Right ventricle myocardium inferior (tissue), 1 donor: ENCODE results near the gene FAM13A. TPM values are rescaled to one million over a fixed set of nuclear protein-coding genes. Genes with fewer than 3 reads are reported as not detected.
"Not testable (repeated sequence)": the region's sequence is repeated elsewhere in the genome, so short reads cannot be mapped to it uniquely, and the experiment has no call there.

Experiments
- ATAC-seq: fragments of 200-7000 bp; cut with Tn5 transposase; one replicate; pipeline ENCODE4 v1.9.1; 2020; ENCODE audit warnings: mild to moderate bottlenecking, moderate library complexity
- DNase-seq: peaks from one replicate; pipeline ENCODE4 v3.0.0; 2021; ENCODE audit errors: missing footprints
- intact Hi-C: fragments of 100-400 bp; cut with DNase I; formaldehyde crosslinking; loops from one replicate; pipeline ENCODE4 v1.11.0; 2022
- total RNA-seq: library from RNA; stranded (reverse); fragmentation: NEBNext Ultra II Directional; extraction: Animal tissue kit (Norgen Biotek cat#: 25700); gene quantifications from one replicate; pipeline ENCODE4 v1.2.1, GENCODE V29; 2021
- donor health status: DM: no; HTN: yes; CAD: no; lungs with severe emphysema.

The FAM13A gene
- total RNA-seq, 1 donor from 2014 or later: 17.3 TPM

DNA sequence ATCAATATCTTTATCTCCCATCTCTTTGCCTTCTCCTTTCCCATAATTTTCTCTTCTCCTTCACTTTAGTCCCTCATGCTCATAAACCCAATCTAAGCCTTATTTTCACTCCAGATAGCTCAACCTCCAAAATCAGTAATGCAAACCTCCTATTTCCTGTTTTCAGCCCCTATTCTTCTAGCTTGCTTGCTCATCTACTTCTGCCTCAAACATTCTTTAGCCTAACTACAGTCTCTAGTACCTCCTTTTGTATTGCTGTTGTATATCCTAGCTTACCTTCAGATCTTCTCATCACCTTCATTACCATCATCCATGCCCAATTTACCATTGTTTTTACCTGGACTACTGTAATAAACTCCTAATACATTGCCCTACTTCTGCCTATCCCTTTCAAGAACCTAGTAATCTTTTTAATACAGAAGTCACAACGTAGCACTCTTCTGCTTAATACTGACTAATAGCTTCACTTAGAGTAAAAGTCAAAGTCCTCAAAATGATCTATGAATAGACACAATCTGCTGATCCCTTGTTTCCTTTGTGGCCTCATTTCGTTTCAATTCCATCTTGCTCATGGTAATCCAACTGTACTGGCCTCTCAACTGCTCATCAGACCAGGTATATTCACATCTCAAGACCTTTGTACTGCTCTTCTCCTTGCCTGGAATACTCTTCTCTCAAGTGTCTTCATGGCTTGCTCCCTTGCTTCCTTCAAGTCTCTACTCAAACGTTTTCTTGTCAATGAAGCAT, 123.4 kb downstream of the FAM13A start:
- intact Hi-C loops: no loop called here

DNA sequence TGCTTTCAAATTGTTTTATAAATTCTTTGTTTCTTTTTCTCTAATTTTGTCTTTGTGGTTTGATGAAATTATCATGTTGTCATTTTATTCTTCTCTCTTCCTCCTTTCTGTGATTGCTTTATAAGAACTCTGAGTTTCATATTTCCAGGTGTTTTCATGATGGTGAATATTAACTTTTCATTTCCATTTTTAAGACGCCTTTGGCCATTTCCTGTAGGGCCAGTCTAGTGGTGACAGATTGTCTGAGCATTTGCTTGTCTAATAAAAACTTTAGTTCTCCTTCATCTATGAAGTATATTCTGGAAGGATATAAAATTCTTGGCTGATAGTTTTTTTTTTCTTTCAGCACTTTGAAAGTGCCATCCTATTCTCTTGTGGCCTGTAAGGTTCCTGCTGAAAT, 128.1 kb downstream of the FAM13A start:
- intact Hi-C loops: no loop called here
- ATAC-seq (no peak), DNase-seq (no peak)

More for the DNA sequence above, 123.4 kb downstream of the FAM13A start:
- ATAC-seq: no peak
- DNase-seq: no peak

DNA sequence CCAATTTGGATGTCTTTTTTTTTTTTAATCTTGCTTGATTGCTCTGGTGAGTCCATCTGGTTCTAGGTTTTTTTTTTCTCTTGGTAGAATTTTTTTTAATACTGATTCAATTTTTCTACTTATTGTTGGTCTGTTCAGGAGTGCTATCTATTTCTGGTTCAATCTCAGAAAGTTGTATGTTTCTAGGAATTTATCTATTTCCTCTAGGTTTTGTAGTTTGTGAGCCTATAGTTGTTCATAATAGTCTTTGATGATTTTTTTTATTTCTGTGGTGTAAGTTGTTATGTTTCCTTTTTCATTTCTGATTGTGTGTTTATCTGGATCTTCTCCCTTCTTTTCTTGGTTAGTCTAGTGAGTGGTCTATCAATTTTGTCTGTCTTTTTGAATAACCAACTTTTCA, 129.6 kb downstream of the FAM13A start:
- DNase-seq (no peak), ATAC-seq (no peak)
- intact Hi-C loops: no loop called here

DNA sequence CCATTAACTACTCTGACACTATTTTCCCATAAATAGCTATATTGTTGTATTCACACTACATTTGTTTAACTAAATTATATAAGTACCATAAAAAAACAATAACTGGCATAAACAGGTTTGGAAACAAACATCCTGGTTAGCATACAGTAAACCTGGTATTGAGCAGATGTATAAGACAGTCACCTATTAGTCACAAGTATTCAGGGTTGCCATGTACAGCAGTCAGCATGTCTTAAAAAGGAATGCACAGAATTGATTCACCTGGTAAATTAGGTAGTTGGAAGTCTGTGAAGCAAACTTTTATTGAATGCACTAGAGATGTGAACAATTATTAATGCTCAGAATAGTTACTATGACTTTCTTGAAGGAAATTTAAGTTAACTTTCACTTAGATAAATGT, 137.9 kb downstream of the FAM13A start:
- no peak for DNase-seq
- intact Hi-C loops: no loop called here
- no peak for ATAC-seq

DNA sequence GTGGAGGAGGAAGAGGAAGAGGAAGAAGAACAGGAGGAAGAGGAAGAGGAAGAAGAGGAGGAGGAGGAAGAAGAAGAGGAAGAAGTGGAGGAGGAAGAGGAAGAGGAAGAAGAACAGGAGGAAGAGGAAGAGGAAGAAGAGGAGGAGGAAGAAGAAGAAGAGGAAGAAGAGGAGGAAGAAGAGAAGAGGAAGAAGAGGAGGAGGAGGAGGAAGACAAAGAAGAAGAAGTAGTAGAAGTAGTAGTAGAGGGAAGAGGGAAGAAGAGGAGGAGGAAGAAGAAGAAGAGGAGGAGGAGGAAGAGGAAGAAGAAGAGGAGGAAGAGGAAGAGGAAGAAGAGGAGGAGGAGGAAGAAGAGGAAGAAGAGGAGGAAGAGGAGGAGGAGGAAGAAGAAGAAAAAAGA, 143.8 kb downstream of the FAM13A start:
- intact Hi-C loops, DNase-seq, ATAC-seq: not testable (repeated sequence)

DNA sequence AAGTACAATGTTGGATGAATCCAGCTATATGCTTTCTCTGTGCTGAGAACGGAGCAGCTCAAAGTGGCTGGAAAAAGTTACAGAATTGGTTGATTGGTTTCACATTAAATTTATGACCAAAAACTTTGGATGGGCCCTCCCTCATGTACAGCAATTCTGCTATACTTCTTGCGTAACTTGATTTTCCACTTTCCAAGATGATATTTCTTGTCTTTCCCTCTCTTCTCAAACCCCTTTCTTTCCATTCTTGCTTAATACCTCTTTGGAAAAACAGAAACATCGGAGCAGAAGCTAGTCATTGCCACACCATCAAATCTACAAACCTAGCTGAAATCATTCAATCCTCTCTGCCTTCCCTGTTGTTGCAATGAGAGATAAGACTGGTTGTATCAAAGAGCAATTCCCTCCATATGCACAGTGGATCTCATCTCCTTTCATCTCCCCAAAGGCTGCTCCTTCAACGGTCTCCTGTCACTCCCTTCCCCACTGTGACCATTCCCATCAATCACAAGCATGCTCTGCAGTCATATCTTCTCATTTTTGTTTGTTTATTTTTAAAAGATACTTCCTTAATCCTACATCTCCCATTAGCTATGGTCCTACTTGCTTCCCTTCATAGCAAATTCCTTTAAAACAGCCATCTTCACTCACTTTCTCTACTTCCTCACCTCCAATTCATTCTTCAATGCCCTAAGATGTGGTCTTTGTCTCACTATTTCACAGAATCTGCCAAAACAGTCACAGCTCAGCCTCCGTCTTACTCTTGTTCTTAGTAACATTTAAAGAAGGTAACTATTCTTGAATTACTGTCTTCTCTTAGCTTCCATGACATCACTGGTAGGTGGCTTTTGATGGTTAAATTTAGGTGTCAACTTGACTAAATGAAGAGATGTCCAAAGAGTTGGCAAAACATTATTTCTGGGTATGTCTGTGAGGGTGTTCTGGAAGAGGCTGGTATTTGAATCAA, 145.5 kb downstream of the FAM13A start:
- ATAC-seq (no peak), DNase-seq (no peak)
- intact Hi-C loops: no loop called here

DNA sequence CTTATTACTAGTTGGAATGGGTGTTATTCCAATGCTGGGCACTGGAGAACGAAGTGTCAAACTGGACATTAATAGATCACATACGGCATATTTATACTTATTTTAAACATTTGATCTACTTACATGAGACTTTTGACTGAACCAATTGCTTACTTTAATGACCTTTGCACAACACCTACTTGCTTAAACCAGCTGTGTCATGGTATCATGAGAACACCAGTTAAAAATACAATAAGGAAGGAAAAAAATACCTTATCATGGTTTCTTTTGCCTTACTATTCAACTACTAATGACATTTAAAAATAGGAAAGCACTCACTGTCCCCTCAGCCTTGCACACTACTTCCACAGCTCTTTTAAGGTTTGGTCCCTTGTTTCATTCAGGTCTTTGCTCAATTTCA, 146.9 kb downstream of the FAM13A start:
- intact Hi-C loops: no loop called here
- ATAC-seq (no peak), DNase-seq (no peak)

DNA sequence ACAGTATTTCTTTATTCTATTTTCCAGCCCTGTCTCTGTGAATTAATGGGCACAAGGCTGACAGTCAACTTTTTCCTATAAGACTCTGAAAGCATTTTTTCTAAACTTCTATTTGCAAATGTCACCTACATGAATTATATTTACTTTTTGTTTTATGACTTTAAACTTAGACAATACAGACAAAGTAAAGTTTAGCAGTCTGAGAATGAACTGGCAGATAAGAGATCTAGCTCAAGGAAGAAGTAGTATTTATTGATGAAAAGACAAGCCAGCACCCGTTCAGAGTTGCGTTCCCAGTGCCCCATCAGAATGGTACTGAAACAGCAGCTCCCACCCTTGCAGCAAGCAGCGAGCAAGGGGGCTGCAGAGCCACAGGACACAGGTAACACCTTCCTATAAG, 148.5 kb downstream of the FAM13A start:
- no peak for DNase-seq
- intact Hi-C loops: no loop called here
- no peak for ATAC-seq

DNA sequence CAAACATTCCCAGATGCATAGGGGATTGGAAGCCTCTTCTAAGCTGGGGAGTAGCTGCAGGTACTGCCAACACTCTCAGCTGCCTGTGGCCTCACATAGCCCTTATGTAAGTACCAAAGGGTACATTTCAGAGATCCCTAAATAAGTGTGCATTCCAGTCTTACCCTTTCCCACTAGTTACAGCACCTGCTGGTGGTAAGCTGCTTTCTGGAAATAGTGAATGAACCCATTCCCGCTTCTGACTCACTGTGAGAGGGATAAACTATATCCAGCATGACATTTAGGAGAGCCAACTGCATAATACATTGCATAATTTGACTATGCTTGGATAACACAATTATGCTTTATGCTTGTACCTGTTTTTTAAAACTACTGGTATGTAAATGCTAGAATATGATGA, 149.0 kb downstream of the FAM13A start:
- no peak for ATAC-seq
- no peak for DNase-seq
- intact Hi-C loops: no loop called here

DNA sequence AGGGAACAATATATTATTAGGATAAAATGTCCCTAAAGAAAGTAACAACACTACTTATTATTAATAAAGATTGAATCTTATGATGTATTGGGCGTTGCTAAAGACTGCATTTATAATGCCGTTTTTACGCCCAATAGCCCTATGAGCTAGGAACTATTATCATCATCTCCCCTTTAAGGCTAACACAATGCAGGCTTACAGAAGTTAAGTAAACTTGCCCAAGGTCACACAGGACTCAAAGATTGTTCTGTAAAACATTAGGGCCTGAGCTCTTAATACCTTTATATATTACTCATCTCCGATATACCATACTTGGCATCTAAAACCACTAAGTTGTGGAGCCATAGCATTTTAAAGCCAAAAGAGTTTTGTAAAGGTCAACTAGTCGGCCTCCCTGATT, 149.5 kb downstream of the FAM13A start:
- ATAC-seq: no peak
- no peak for DNase-seq
- intact Hi-C loops: no loop called here

DNA sequence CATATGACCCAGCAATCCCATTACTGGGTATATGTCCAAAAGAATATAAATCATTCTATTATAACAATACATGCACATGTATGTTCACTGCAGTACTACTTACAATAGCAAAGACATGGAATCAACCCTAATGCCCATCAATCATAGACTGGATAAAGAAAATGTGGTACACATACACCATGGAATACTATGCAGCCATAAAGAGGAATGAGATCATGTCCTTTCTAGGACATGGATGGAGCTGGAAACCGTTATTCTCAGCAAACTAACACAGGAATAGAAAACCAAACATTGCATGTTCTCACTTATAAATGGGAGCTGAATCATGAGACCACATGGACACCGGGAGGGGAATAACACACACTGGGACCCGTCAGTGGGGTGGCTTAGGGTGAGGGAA, 152.7 kb downstream of the FAM13A start:
- ATAC-seq, intact Hi-C loops, DNase-seq: not testable (repeated sequence)

DNA sequence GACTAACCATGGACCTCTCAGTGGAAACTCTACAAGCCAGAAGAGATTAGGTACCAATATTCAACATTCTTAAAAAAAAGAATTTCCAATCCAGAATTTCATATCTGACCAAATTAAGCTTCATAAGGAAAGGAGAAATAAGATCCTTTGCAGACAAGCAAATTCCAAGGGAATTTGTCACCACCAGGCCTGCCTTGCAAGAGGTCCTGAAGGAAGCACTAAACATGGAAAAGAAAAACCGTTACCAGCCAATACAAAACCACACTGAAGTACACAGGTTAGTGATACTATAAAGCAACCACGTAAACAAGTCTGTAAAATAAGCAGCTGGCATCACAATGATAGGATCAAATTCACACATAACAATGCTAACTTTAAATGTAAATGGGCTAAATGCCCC, 156.6 kb downstream of the FAM13A start:
- intact Hi-C loops: no loop called here
- ATAC-seq (no peak), DNase-seq (no peak)

DNA sequence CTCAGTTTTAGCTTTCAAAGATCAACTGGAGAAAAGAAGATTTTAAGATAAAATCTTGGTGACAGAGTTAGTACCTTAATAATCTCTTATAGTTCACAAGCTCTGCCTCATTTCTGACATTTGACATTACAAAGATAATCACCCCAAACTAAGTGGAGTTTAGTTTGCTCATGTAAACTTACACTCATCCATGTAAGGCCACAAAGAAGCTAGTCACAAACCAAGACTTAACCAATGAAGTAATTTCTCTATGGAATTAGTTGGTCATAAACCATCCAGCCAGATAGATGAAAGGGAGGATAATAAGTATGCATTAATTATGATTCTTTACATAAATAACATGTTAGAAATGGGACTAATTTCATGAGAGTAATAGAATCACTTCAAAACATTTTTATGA, 159.2 kb downstream of the FAM13A start:
- no peak for ATAC-seq
- DNase-seq: no peak
- intact Hi-C loops: no loop called here

DNA sequence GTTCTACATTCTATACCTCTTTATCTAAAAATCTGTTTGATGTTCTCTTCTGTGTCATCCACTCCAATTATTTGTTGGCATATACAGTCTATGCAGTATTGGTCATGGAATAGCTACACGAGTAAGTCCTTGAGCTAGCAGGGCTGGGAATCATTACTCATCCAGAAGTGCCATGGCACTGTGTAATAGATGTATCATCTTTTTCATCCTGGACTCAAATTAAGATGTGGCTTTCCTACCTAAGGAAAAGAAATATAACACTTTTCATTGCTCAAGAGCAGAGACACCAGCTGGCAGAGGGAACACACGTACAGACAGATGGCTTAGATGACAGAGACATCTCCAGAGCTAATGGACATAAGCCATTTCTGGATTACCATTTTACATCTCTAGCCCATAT, 159.8 kb downstream of the FAM13A start:
- ATAC-seq (no peak), DNase-seq (no peak)

DNA sequence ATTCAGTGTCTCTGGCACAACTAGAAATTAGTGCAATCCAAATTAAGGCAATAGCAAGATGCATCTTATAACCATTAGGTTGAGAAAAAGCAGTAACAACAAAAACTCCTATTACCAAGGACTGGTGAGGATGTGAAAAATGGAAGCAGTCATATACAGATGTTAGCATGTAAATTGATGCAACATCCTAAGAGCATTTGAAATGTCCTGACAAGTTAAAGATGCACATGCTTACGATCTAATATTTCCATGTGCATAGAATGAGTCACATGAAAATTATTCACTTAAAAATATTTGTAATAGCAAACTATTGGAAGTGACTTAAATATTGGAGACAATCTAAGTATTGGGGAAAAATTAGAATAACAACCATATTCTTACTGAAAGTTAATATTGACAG, 163.0 kb downstream of the FAM13A start:
- no peak for DNase-seq
- ATAC-seq: no peak
- intact Hi-C loops: no loop called here

More for the DNA sequence above, 159.8 kb downstream of the FAM13A start:
- intact Hi-C loops: no loop called here

DNA sequence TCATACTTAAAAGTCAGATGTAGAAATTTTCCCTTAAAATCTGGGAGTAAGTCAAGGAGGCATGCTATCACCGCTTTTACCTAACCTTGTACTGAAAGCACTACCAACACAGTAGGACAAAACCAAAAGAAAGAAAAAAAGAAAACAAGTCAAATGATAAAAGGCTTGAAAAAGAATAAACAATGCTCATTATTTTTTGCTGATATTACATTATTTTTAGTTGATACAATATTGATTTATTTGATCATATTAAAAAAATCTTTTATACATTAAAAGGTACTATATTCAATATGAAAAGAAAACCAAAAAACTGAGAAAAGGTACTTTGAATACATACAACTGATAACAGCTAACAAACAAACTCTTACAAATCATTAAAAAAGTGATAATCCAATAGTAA, 164.3 kb downstream of the FAM13A start:
- ATAC-seq (no peak), DNase-seq (no peak)
- intact Hi-C loops: no loop called here

DNA sequence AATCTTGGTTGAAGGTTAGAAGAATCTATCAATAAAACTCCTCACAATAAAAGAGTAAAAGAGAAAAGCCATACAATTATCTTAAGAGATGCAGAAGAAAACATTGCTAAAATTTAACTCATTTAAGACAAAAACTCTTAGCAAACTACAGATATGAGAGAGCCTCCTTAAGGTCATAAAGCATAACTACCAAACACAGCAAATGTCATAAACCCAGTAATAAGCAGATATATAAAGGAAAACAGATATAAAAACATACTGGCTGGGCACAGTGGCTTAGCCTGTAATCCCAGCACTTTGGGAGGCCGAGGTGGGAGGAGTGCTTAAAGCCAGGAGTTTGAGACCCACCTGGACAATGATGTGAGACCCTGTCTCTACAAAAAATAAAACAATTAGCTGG, 165.3 kb downstream of the FAM13A start:
- no peak for ATAC-seq
- intact Hi-C loops: no loop called here
- no peak for DNase-seq

DNA sequence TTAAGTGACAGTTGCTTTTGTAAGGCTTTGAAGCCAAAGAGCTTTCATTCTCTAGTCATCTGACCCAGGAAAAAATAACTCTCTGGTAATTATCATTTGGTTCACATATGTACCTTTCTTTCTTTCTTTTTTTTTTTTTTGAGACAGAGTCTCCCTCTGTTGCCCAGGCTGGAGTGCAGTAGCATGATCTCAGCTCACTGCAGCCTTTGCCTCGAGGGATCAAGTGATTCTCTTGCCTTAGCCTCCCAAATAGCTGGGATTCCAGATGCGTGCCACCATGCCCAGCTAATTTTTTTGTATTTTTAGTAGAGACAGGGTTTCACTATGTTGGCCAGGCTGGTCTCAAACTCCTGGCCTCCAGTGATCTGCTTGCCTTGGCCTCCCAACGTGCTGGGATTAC, 169.6 kb downstream of the FAM13A start:
- ATAC-seq, intact Hi-C loops, DNase-seq: not testable (repeated sequence)

DNA sequence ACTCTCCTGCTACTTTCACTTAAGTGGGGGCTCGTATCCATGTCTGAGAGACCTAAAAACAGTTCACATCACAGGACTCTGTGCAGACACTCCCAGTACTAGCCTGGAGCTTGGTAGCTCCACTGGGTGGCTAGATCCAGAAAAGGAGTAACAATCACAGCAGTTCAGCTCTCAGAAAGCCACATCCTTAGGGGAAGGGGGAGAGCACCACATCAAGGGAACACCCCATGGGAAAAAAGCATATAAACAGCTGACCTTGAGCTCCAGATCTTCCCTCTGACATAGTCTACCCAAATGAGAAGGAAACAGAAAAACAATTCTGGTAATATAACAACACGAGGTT, 175.8 kb downstream of the FAM13A start:
- ATAC-seq: no peak
- intact Hi-C loops: no loop called here

More for the DNA sequence above, 175.8 kb downstream of the FAM13A start:
- DNase-seq: no peak
